Gastroesophageal sphincter (tissue), 4 donors: ENCODE data around the gene ALDH1A3. TPM values are rescaled to one million over a fixed set of nuclear protein-coding genes. Genes with fewer than 3 reads are reported as not detected.

Experiments used
- ATAC-seq: fragments of 150-250 bp; one replicate; pipeline ENCODE4 v1.9.1; 2016; ENCODE audit warnings: mild to moderate bottlenecking, moderate library complexity
- H3K27ac ChIP-seq, 4 donors: fragments of 200-600 bp; sonication (generic) in 3 of 4; 1 replicate in 3 of 4; 2 replicates in 1 of 4; pipeline ENCODE4 v1.5.1; 2016 to 2019
- H3K27me3 ChIP-seq: fragments of 200-600 bp; sonication (generic); one replicate; pipeline ENCODE4 v1.5.1; 2019
- H3K36me3 ChIP-seq, 2 donors: fragments of 200-600 bp; sonication (generic); one replicate each; pipeline ENCODE4 v1.5.1; 2019; ENCODE audit warnings: control low read depth in 1 of 2
- H3K4me1 ChIP-seq, 3 donors: fragments of 200-600 bp; sonication (generic); 1 replicate in 2 of 3; 2 replicates in 1 of 3; pipeline ENCODE4 v1.5.1; 2016 to 2019; ENCODE audit warnings: control low read depth in 2 of 3
- H3K4me3 ChIP-seq, 2 donors: fragments of 200-600 bp; sonication (generic); one replicate each; pipeline ENCODE4 v1.5.1; 2019; ENCODE audit warnings: mild to moderate bottlenecking in 1 of 2, moderate library complexity in 1 of 2
- H3K9me3 ChIP-seq, 3 donors: fragments of 200-600 bp; sonication (generic); one replicate each; pipeline ENCODE4 v1.5.1; 2017 to 2019; ENCODE audit warnings: control low read depth in 2 of 3
- EP300 ChIP-seq: sonication (generic); formaldehyde crosslinking; IDR thresholded peaks from one replicate; pipeline ENCODE4 v1.6.1; 2017; ENCODE audit warnings: antibody characterized with exemption, mild to moderate bottlenecking
- POLR2A ChIP-seq, 2 donors: fragments of 450-650 bp; IDR thresholded peaks; one replicate each; pipeline ENCODE4 v1.6.1; 2017; ENCODE audit warnings: antibody characterized with exemption in 2 of 2, mild to moderate bottlenecking in 2 of 2, moderate library complexity in 1 of 2
- POLR2AphosphoS5 ChIP-seq: sonication (generic); formaldehyde crosslinking; IDR thresholded peaks from one replicate; pipeline ENCODE4 v1.6.1; 2017; ENCODE audit warnings: antibody characterized with exemption
- WGBS, 2 donors: methylation state at CpG; one replicate each; pipeline ENCODE4 v1.1.5; 2018; ENCODE audit warnings: low coverage in 1 of 2; 5-methylcytosine and 5-hydroxymethylcytosine counted together
- total RNA-seq, 4 donors: library from RNA; depleted of rRNA; stranded (reverse); fragments of >200 nt; gene quantifications; one replicate each; pipeline ENCODE4 v1.1.0, GENCODE V29; 2016
- TF ChIP-seq, protein P1 (sequence below), 4 experiments: fragments of 200-600 bp in 2 of 4; fragments of 450-650 bp in 2 of 4; sonication (generic) in 1 of 4; IDR thresholded peaks; one replicate each; pipeline ENCODE4 v1.5.1; 2017 to 2019; ENCODE audit warnings: antibody characterized with exemption in 4 of 4, mild to moderate bottlenecking in 2 of 4, moderate library complexity in 2 of 4

Gene ALDH1A3
- total RNA-seq, 4 donors from 2014 or later: 23.0 to 148 (median 93.4) TPM

DNA sequence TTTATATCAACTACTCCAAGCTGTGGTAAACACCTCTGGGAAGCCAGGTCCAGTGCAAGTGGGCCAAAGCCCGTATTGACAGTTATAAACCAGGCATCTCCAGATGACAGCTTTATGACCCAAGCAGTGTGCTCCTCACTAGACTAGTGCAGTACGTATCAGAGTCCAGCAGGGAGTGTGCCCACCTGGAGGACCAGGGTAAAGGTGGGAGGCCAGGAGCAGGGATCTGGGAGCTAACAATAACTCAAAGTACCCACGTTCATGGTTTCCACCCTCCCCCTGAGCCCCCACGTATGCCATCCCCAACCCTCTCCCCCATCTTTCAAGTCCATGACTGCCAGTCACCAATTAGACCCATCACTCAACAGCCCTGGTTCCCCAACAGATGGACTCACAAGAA, 27.0 kb upstream of the ALDH1A3 start:
- no peaks in the 10 kb centered on the region for H3K36me3 ChIP-seq
- no peak for ATAC-seq
- H3K27me3 ChIP-seq: peaks cover 17% of the 10 kb centered on the region
- peaks cover 0 to 14% (median 0%) of the 10 kb centered on the region in 3 donors for H3K4me1 ChIP-seq
- H3K27ac ChIP-seq: no peak overlapping the region
- WGBS, 2 donors: 73 to 94% methylated on average over 2 to 4 of the region's 4 CpGs
- TF ChIP-seq, protein P1, sequence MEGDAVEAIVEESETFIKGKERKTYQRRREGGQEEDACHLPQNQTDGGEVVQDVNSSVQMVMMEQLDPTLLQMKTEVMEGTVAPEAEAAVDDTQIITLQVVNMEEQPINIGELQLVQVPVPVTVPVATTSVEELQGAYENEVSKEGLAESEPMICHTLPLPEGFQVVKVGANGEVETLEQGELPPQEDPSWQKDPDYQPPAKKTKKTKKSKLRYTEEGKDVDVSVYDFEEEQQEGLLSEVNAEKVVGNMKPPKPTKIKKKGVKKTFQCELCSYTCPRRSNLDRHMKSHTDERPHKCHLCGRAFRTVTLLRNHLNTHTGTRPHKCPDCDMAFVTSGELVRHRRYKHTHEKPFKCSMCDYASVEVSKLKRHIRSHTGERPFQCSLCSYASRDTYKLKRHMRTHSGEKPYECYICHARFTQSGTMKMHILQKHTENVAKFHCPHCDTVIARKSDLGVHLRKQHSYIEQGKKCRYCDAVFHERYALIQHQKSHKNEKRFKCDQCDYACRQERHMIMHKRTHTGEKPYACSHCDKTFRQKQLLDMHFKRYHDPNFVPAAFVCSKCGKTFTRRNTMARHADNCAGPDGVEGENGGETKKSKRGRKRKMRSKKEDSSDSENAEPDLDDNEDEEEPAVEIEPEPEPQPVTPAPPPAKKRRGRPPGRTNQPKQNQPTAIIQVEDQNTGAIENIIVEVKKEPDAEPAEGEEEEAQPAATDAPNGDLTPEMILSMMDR (IDR thresholded peaks at IDR 0.05): no peak
- no peaks in the 10 kb centered on the region for H3K9me3 ChIP-seq
- H3K4me3 ChIP-seq: no peak overlapping the region

DNA sequence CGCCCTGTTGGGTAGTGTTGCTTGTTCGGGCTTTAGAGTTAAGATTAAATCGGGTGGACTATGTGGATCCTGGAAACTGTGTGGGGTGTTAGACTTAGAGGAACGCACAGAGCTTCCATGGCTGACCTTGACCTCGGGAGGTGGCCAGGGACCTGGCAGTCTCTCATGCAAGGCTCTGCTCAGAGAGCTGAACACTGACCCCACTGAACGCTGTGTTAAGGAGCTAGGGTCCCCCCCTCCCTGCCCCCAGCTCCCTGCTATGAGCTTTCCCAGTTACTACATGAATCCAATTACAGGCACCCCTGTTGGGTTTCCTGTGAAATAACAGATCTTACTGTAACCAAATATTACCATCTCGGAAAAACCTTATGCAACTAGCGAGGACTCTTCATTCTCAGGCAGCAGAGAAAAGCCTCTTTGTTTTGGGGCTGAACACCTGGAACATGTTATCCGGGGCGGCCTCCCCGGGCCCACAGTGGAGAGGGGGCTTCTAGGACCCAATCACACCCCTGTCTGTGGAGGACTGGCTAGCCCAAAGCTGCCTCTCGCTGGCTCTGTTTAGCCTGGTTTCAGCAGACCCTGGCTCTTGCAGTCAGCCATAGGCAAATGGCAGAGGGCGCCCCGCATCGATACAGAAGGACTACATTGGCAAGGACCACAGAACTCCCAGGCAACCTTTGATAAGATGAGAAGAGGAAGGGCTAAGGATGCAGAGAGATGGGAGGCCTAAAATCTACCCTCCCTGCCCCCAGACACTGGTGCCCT, 25.8 kb upstream of the ALDH1A3 start:
- Histone ChIP-seq H3K27ac (no peak overlapping the region), H3K4me3 (no peak overlapping the region), H3K9me3 (no peaks in the 10 kb centered on the region), H3K4me1 (peaks cover 0 to 11% (median 0%) of the 10 kb centered on the region in 3 donors), H3K36me3 (no peaks in the 10 kb centered on the region), H3K27me3 (peaks cover 18% of the 10 kb centered on the region)
- TF ChIP-seq POLR2AphosphoS5: no peak
- TF ChIP-seq, protein P1 (IDR thresholded peaks at IDR 0.05): no peak
- no peak for TF ChIP-seq EP300
- TF ChIP-seq POLR2A (IDR thresholded peaks at IDR 0.05): no peak
- no peak for ATAC-seq
- WGBS, 2 donors: 94 to 100% methylated on average over 3 to 6 of the region's 15 CpGs

DNA sequence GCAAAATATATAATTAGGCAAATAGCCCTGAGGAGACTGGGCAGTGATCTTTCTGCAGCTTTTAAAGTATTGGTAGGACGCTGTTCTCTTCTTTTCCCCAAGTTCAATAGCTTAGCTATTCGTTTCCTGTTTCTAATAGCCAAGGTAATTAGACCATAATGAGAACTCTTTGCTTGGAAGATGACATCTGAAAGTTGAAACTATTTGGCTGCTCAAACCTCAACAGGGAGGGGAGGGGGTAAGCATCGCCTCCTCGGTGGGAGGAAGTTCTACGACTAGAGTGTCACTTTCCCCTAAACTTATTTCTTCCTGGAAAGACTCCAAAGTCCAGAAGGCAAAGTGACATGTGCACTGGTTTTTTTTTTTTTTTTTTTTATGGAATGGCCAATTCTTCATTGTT, 22.8 kb upstream of the ALDH1A3 start:
- Histone ChIP-seq H3K36me3 (no peaks in the 10 kb centered on the region), H3K27ac (no peak overlapping the region), H3K27me3 (peaks cover 23% of the 10 kb centered on the region), H3K4me3 (no peak overlapping the region), H3K9me3 (peaks cover 0 to 16% (median 0%) of the 10 kb centered on the region in 3 donors), H3K4me1 (no peaks in the 10 kb centered on the region)
- TF ChIP-seq EP300 (no peak), POLR2AphosphoS5 (no peak), POLR2A (IDR thresholded peaks at IDR 0.05) (no peak)
- TF ChIP-seq, protein P1 (IDR thresholded peaks at IDR 0.05): no peak
- WGBS, 2 donors: 12 to 24% methylated on average over 5 of the region's 5 CpGs
- ATAC-seq: no peak

DNA sequence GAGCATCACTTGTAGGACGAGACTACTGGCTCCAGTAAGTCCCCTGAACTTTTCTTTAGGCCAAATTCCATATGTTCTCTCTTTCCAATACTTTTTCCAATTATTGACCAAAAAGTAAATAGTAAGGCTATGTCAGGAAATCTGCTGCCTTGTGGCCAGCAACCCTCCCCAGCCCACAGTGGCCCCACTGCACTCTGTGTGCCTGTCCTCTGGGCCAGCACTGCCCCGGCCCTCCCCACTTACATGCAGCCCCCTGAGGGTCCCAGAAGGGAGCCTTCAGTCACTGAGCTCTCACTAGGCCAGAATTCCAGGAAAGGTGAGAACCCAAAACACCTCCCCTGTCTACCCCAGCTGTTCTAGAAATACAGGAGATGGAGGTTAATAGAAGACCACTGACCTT, 21.3 kb upstream of the ALDH1A3 start:
- ATAC-seq: no peak
- Histone ChIP-seq H3K27me3 (peaks cover 27% of the 10 kb centered on the region), H3K9me3 (peaks cover 0 to 16% (median 0%) of the 10 kb centered on the region in 3 donors), H3K27ac (no peak overlapping the region), H3K4me1 (peaks cover 0 to 2% (median 0%) of the 10 kb centered on the region in 3 donors), H3K4me3 (no peak overlapping the region), H3K36me3 (no peaks in the 10 kb centered on the region)
- TF ChIP-seq EP300 (no peak), POLR2AphosphoS5 (no peak), POLR2A (IDR thresholded peaks at IDR 0.05) (no peak)
- TF ChIP-seq, protein P1 (IDR thresholded peaks at IDR 0.05): no peak
- WGBS, 2 donors: 40% methylated on average over 1 of the region's 2 CpGs; no CpG with 5 or more reads in 1 of the 2 donors
